VCaP (cell line): Measurements from ENCODE around the gene IQSEC3.
"Not testable (repeated sequence)": the region's sequence is repeated elsewhere in the genome, so short reads cannot be mapped to it uniquely, and the experiment has no call there.

Source experiments
- H3K27ac ChIP-seq: fragments of 450-650 bp; 2 replicates; pipeline ENCODE4 v1.5.1; 2017
- CTCF ChIP-seq: fragments of 450-650 bp; conservative IDR thresholded peaks from 2 replicates; pipeline ENCODE4 v1.5.1; 2017; ENCODE audit warnings: mild to moderate bottlenecking, moderate library complexity

Gene IQSEC3

GRCh38 chr12:214003-214741 lies 147.6 kb downstream of the IQSEC3 start, which contains the start of gene SLC6A12:
SLC6A12 (minus strand) TSS chr12:214157; CDS start chr12:209986, 4,171 bp downstream.
- no peak within 1 kb of the TSS for H3K27ac ChIP-seq
- no peak for TF ChIP-seq CTCF

GRCh38 chr12:215116-215515 lies 148.5 kb downstream of the IQSEC3 start:
- TF ChIP-seq CTCF, result no peak

DNA sequence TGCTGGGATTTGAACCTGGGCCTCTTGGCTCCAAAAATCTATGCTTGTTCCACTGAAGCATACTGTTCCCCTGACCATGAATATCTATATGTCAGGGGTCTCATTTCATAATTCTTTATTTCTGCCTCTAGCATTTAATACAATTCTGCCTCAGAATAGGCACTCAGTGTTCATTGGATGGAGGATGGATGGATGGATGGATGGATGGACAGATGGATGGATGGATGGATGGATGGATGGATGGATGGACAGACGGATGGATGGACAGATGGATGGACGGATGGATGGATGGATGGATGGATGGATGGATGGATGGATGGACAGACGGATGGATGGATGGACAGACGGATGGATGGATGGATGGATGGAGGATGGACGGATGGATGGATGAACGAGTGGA lies 150.5 kb downstream of the IQSEC3 start:
- H3K27ac ChIP-seq, result not testable (repeated sequence)

More at GRCh38 chr12:215116-215515, 148.5 kb downstream of the IQSEC3 start:
- no peak overlapping the region for H3K27ac ChIP-seq

DNA sequence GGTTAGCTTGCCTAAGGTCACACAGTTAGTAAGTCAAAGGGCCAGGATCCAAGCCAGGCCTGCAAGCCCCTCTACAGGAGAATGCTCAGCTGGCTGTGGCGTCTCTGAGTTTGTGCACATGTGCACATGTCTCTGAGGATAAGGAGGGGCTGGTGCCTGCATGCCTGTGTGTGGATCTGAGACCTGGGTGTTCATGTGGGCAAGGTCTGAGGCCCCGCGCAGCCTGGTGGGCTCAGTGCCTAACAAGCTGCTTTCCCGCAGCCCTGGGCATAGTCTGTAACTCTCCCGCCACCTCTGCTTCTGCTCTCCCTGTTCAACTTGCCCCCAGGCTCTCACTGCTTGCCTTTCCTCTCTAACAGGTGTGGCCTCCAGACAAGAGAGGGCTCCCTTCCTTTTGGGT lies 151.7 kb downstream of the IQSEC3 start:
- no peak for TF ChIP-seq CTCF
- H3K27ac ChIP-seq, result no peak overlapping the region

GRCh38 chr12:218728-219590 lies 152.4 kb downstream of the IQSEC3 start:
- TF ChIP-seq CTCF, result no peak
- H3K27ac ChIP-seq, result no peak overlapping the region

GRCh38 chr12:219891-220352 lies 153.4 kb downstream of the IQSEC3 start:
- peak; percentile 73 for TF ChIP-seq CTCF
- H3K27ac ChIP-seq, result no peak overlapping the region

DNA sequence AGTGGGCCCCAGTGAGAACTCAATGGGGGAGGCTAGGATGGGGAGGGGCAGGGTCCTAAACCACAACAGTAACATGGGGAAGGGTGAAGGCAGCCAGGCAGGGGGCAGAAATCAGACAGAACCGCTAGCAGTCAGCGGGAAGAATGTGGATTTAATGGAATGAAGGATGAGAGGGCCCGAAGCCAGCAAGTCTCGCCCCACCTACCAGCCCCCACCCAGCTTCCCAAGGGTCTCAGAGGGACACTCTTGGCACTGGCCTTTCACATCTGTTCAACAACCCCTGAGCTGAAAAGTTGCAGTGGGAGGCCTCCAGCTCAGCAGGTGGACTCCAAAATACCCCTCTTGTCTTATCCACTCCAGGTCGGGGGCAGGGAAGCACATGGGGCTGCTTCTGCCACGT lies 153.9 kb downstream of the IQSEC3 start:
- TF ChIP-seq CTCF, result no peak
- H3K27ac ChIP-seq, result no peak overlapping the region
